Thyroid gland (tissue), 4 donors: ENCODE results near the gene TRIM8. TPM values are rescaled to one million over a fixed set of nuclear protein-coding genes. Genes with fewer than 3 reads are reported as not detected.

Experiments used
- DNase-seq, 2 donors: peaks; one replicate each; pipeline ENCODE4 v3.0.0-alpha.2; 2019
- H3K27ac ChIP-seq, 3 donors: fragments of 200-600 bp; sonication (generic); 1 replicate in 2 of 3; 2 replicates in 1 of 3; pipeline ENCODE4 v1.5.1; 2016 to 2019; ENCODE audit warnings: mild to moderate bottlenecking in 1 of 3, moderate library complexity in 1 of 3
- H3K27me3 ChIP-seq: fragments of 200-600 bp; sonication (generic); one replicate; pipeline ENCODE4 v1.5.1; 2019
- H3K36me3 ChIP-seq, 2 donors: fragments of 200-600 bp; sonication (generic); one replicate each; pipeline ENCODE4 v1.5.1; 2016 to 2019
- H3K4me1 ChIP-seq, 2 donors: fragments of 200-600 bp; sonication (generic); one replicate each; pipeline ENCODE4 v1.5.1; 2017 to 2019
- H3K4me3 ChIP-seq, 3 donors: fragments of 200-600 bp; sonication (generic); replicated peaks in 1 of 3; 1 replicate in 2 of 3; 2 replicates in 1 of 3; pipeline ENCODE4 v1.5.1; 2016; ENCODE audit warnings: mild to moderate bottlenecking in 1 of 3
- H3K9me3 ChIP-seq: fragments of 200-600 bp; sonication (generic); one replicate; pipeline ENCODE4 v1.5.1; 2017
- CTCF ChIP-seq, 6 experiments: fragments of 200-600 bp in 3 of 6; fragments of 450-650 bp in 3 of 6; sonication (generic) in 3 of 6; IDR thresholded peaks; one replicate each; pipeline ENCODE4 v1.5.1; 2016 to 2019; ENCODE audit warnings: antibody characterized with exemption in 6 of 6, mild to moderate bottlenecking in 2 of 6, inconsistent platforms in 1 of 6, moderate library complexity in 1 of 6
- POLR2A ChIP-seq, 2 donors: fragments of 450-650 bp; IDR thresholded peaks; one replicate each; pipeline ENCODE4 v1.6.1; 2017; ENCODE audit warnings: antibody characterized with exemption in 2 of 2, mild to moderate bottlenecking in 2 of 2, moderate library complexity in 1 of 2
- WGBS, 2 donors: methylation state at CpG; one replicate each; pipeline ENCODE4 v1.1.5; 2017; 5-methylcytosine and 5-hydroxymethylcytosine counted together
- intact Hi-C: fragments of 100-400 bp; cut with DNase I; formaldehyde crosslinking; loops from one replicate; pipeline ENCODE4 v1.15.1; 2023
- total RNA-seq, 4 donors: library from RNA; depleted of rRNA; stranded (reverse); fragments of >200 nt; gene quantifications; one replicate each; pipeline ENCODE4 v1.2.3, GENCODE V29; 2016

TRIM8 gene
- total RNA-seq, 4 donors from 2014 or later: 138 to 187 (median 162) TPM

DNA sequence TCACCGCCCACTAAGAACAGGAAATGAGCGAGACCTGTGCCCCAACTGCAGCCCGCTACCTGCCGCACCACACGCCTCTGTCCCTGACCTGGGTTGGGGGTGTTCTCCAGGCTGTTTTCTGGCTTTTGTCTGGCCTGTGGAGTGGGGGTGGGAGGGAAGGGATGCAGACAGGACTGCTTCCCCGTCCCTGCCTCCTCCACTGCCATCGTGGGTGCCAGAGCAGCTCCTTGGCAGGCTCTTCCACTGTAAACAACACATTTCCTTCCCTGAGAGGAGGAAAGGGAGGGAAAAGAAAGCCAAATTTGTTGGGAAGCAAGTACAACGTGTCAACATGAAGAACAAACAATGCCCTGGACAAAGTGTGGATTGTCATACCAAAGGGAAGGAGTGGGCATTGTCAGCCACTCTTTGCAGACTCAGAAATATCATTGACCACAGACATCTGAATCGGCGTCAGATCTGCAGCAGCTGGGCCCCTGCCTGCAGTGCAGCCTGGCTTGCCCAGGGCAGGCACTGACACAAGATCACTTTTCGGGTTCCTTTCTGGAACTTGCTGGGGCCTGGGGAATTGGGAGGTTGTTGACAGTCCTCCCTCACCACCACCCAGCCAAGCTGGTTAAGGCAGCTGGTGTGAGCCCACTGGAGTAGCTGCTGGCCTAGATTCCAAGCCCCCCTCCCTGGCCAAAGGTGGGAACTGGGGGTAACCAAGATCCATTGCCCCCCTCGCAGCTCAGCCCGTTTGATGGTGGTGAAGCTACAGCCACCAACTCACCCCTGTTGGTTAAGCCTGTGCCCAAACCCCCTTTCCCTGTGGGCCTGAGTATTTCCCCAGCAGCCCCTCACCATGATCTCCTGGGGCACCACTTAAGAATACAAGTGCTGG is 22.6 kb upstream of the TRIM8 start:
- WGBS, 2 donors: 66 to 75% methylated on average over 8 to 13 of the region's 13 CpGs
- no peak overlapping the region for H3K4me3 ChIP-seq

DNA sequence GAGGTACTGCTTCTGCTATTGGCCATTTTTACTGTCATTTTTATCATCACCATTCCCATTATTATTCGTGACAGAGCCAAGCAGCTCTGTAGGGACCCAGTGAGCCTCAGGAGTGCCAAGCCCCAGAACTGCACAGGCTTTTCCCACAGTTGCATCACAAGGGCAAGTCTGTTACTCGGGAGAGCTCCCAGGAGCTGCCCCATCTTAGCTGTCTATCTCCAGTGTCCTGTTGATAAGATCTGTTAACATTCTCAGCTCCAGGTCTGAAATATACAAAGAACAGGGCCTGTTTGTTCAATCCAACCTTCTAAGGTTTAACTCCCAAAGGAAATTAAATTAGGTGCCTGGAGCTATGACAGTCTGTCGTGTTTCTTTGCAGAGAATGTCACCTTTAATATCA is 20.2 kb upstream of the TRIM8 start:
- H3K4me3 ChIP-seq: no peak overlapping the region
- intact Hi-C loops: no loop called here
- peaks cover 13 to 74% of the 10 kb centered on the region in 2 donors for H3K4me1 ChIP-seq
- 86 to 91% methylated on average over 3 of the region's 3 CpGs for WGBS, 2 donors
- no peak overlapping the region for H3K27ac ChIP-seq
- TF ChIP-seq POLR2A (IDR thresholded peaks at IDR 0.05) (no peak), CTCF (IDR thresholded peaks at IDR 0.05) (no peak)
- no peaks in the 10 kb centered on the region for H3K9me3 ChIP-seq
- H3K27me3 ChIP-seq: no peaks in the 10 kb centered on the region
- H3K36me3 ChIP-seq: no peaks in the 10 kb centered on the region
- no peak for DNase-seq

More for the DNA sequence above, 22.6 kb upstream of the TRIM8 start:
- Histone ChIP-seq H3K36me3 (no peaks in the 10 kb centered on the region), H3K9me3 (no peaks in the 10 kb centered on the region), H3K27me3 (no peaks in the 10 kb centered on the region), H3K4me1 (peaks cover 0 to 53% of the 10 kb centered on the region in 2 donors), H3K27ac (peak overlapping the region in 1 of 3 donors; percentile 33)
- intact Hi-C loops: no loop called here
- TF ChIP-seq POLR2A (IDR thresholded peaks at IDR 0.05) (no peak), CTCF (IDR thresholded peaks at IDR 0.05) (no peak)
- DNase-seq: no peak

DNA sequence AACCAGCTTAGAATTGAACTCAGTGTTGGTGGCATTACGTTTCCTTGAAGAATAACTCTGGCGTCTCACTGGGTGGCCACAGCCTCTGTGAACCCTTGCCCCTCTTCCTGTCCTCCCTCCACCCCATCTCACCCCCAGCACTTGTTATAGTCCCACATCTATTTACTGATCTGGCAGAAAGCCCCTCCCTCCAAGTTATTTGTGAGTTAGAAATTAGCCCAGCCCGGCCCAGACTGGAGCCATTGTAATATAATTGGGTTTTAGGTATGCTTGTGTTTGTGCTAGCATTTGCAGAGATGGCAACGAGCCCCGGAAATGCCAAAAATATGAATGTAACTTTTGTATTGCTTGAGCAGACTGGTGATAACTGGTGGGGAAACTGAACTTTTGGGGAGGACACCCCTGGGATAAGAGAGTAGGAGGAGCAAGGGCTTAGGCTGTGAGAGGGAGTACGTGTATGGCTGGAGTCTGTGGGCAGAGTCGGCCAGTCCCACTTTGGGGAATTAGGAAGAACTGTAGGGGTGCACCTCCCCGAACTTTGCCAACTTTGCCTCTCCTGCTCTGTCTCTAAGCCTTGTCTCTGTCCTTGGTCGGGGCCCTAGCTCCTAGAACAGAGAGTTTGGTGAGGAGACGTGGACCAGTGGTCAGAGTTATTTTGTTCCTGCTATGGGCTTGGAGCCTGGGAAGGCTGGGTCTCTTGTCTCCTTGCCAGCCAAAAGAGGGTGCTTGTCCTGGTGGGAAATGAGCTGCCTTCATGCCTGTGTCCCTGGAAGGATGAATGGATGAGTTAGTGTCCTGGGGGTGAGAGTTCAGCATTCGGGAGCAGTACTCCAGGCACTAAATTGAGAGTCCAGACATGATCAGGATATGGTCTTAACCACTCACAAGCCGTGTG is 19.3 kb upstream of the TRIM8 start:
- DNase-seq: peak; percentile 29 to 35
- WGBS, 2 donors: 74 to 80% methylated on average over 12 of the region's 12 CpGs
- intact Hi-C loops: no loop called here
- Histone ChIP-seq H3K4me1 (peaks cover 19 to 74% of the 10 kb centered on the region in 2 donors), H3K27me3 (no peaks in the 10 kb centered on the region), H3K9me3 (no peaks in the 10 kb centered on the region), H3K4me3 (no peak overlapping the region), H3K36me3 (no peaks in the 10 kb centered on the region), H3K27ac (no peak overlapping the region)
- no peak for TF ChIP-seq POLR2A (IDR thresholded peaks at IDR 0.05)

DNA sequence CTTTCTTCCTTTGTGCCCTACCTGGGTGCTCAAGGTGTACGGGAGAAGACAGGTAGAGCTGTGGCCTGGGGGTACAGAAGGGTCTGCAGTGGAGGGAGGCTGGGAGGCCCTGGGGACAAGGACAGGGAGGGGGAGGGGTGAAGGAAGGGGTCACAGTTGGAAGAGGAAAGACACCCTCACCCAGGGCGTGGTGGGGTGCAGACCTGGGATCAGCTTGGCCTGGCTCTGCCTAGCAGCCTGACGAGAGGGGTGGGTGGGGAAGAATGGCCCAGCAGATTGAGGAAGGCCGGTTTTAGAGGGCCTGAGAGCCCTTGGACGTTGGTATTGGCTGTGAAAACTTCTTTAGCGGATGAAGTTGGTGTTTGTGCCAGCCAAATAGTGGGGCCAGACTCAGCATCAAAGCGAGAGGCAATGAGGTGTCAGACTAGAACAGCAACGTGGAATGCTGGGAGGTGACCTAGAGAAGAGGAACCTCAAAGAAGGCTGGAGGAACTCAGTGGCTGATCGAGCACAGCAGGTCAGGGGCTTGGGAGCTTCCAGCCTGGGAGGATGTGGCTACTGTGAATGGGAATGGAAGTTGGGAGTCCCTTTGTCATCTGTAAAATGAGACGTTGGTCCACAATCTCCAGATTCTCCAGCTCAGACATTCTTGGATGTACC is 18.1 kb upstream of the TRIM8 start:
- Histone ChIP-seq H3K4me1 (peaks cover 20 to 64% of the 10 kb centered on the region in 2 donors), H3K9me3 (no peaks in the 10 kb centered on the region), H3K36me3 (no peaks in the 10 kb centered on the region), H3K27ac (no peak overlapping the region), H3K27me3 (no peaks in the 10 kb centered on the region), H3K4me3 (no peak overlapping the region)
- no peak for TF ChIP-seq POLR2A (IDR thresholded peaks at IDR 0.05)
- no peak for TF ChIP-seq CTCF (IDR thresholded peaks at IDR 0.05)
- intact Hi-C loops: no loop called here
- no peak for DNase-seq
- WGBS, 2 donors: 74 to 77% methylated on average over 10 of the region's 10 CpGs

DNA sequence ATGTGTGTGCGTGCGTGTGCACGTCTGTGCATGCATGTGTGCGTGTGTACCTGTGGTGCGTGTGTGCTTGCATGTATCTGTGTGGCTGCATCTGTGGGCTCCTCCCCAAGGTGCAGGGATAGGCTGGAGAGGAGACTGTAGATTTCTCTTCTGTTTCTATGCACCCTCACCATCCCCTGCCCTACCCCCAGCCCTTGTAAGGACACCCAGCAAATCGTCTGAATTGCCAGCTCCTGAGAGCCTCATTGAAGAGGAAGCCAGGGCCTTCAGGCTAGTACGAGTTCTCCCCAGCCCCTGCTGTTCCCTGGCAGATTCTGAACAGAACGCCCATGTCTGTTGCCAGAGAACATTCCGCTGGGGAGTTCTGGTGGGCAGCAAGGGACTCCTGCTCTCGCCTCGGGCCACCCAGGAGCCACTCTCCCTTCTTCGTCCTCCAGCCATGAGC is 17.0 kb upstream of the TRIM8 start:
- DNase-seq: no peak
- no peak overlapping the region for H3K4me3 ChIP-seq
- H3K27me3 ChIP-seq: no peaks in the 10 kb centered on the region
- intact Hi-C loops: no loop called here
- no peaks in the 10 kb centered on the region for H3K36me3 ChIP-seq
- TF ChIP-seq POLR2A (IDR thresholded peaks at IDR 0.05) (no peak), CTCF (IDR thresholded peaks at IDR 0.05) (no peak)
- H3K27ac ChIP-seq: peak overlapping the region; percentile 61 to 79 (median 63)
- 67 to 71% methylated on average over 12 of the region's 12 CpGs for WGBS, 2 donors
- peaks cover 20 to 54% of the 10 kb centered on the region in 2 donors for H3K4me1 ChIP-seq
- no peaks in the 10 kb centered on the region for H3K9me3 ChIP-seq
